Activated naive CD4-positive, alpha-beta T cell treated with anti-CD3 and anti-CD28 coated beads for 36 hours (primary cell): Measurements from ENCODE around the gene TCP10L. TPM values are rescaled to one million over a fixed set of nuclear protein-coding genes. Genes with fewer than 3 reads are reported as not detected.
"Not testable (repeated sequence)": the region's sequence is repeated elsewhere in the genome, so short reads cannot be mapped to it uniquely, and the experiment has no call there.

Experiments used
- CTCF ChIA-PET: fragments of 350-600 bp; sonication (Branson Sonifier 250); formaldehyde crosslinking; loops from one replicate; lab custom pipeline; 2021; ENCODE audit warnings: antibody characterized with exemption; lab: Charles Lee
- DNase-seq: peaks from one replicate; pipeline ENCODE4 v3.0.0-alpha.2; 2020
- H3K27ac Mint-ChIP-seq: one replicate; pipeline ENCODE4 v1.8.0; 2021; ENCODE audit warnings: mild to moderate bottlenecking, mixed read lengths
- H3K27me3 Mint-ChIP-seq: one replicate; pipeline ENCODE4 v1.8.0; 2021; ENCODE audit warnings: low read depth, mixed read lengths
- H3K36me3 Mint-ChIP-seq: one replicate; pipeline ENCODE4 v1.8.0; 2021; ENCODE audit warnings: low read depth, mixed read lengths
- H3K4me1 Mint-ChIP-seq: one replicate; pipeline ENCODE4 v1.8.0; 2021; ENCODE audit warnings: low read depth, mixed read lengths
- H3K4me3 Mint-ChIP-seq: one replicate; pipeline ENCODE4 v1.8.0; 2021; ENCODE audit warnings: mild to moderate bottlenecking, moderate library complexity, mixed read lengths
- H3K9me3 Mint-ChIP-seq: one replicate; pipeline ENCODE4 v1.8.0; 2021; ENCODE audit warnings: mixed read lengths
- intact Hi-C: fragments of 100-400 bp; cut with micrococcal nuclease; formaldehyde crosslinking; loops from one replicate; pipeline ENCODE4 v1.15.1; 2023
- total RNA-seq, 2 experiments: library from RNA; stranded (reverse); gene quantifications; one replicate each; pipeline ENCODE4 v1.2.3, GENCODE V29; 2021

Gene TCP10L
- total RNA-seq, 2 experiments from 2014 or later, result 0.30 to 0.50 TPM

DNA sequence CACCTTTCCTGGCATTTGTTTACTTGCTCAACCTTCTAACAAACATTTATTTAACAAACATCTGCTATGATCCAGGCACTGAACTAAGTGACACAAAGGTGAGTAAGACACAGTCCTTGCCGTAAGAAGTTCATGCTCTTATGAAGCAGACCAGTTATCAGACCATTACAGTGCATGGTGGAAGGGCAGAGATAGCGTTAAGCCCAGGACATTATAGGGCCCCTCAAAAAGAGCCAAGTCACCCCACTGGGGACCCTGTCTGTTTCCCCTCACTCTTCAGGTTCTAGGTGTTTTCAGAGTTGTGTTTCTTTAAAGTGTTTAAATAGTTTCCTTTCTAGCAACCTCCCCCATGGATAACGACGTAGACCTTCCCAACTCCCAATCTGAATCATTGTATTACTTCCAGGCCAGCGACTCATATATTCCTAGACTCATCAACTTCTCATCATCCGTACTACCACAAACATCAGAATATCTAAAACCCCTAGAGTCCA is 39.3 kb downstream of the TCP10L start:
- CTCF ChIA-PET, result no interaction called here
- intact Hi-C loops, result no loop called here
- Mint-ChIP-seq H3K9me3 (no peaks in the 10 kb centered on the region), H3K4me3 (no peak overlapping the region), H3K27me3 (no peaks in the 10 kb centered on the region), H3K4me1 (no peaks in the 10 kb centered on the region), H3K27ac (no peak overlapping the region), H3K36me3 (no peaks in the 10 kb centered on the region)
- DNase-seq, result no peak

DNA sequence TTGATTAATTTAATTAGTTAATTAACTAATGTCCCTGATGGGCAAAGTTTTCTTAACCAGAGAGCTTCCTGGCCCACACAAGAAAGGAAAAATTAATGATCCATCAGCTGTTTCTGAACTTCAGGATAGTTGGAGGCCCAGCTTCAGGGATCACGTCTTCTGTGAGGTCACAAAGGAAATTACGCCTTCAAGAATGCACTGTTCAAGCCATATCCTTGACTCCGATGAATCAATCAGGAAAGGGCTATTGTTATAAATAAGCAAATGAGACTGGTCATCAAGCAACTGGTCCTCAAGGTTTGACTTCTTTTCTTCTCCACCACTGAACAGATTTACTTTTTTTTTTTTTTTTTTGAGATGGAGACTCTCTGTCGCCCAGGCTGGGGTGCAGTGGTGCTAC is 40.6 kb downstream of the TCP10L start:
- Mint-ChIP-seq H3K4me3 (no peak overlapping the region), H3K36me3 (no peaks in the 10 kb centered on the region), H3K27me3 (no peaks in the 10 kb centered on the region), H3K9me3 (no peaks in the 10 kb centered on the region), H3K27ac (no peak overlapping the region), H3K4me1 (no peaks in the 10 kb centered on the region)
- CTCF ChIA-PET, result no interaction called here
- no peak for DNase-seq
- intact Hi-C loops, result no loop called here

DNA sequence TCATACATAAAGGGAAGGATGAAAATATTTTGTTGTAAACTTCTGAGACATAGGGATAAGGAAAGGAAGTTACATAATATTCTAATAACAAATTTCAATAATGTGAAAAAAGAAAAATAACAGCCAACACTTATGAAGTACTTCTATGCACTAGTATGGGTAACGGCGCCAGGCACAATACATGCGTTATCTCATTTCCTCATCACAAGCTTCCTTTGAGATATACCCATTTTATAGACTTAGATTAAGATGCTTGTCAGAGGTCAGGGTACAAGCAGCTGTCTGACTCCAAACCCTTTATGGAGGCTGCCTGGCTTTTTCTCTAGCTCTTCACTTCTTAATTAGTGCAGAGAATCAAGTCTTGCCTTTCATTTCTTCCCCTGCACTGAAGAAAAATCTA is 41.3 kb downstream of the TCP10L start:
- Mint-ChIP-seq H3K9me3 (no peaks in the 10 kb centered on the region), H3K27ac (no peak overlapping the region), H3K4me3 (no peak overlapping the region), H3K36me3 (no peaks in the 10 kb centered on the region), H3K27me3 (no peaks in the 10 kb centered on the region), H3K4me1 (no peaks in the 10 kb centered on the region)
- intact Hi-C loops, result no loop called here
- DNase-seq, result no peak
- CTCF ChIA-PET, result interaction anchor here (0.7 kb wide), 1 partner anchor 82 kb away, joined by 3 read pairs; no protein-coding TSS in a partner anchor

DNA sequence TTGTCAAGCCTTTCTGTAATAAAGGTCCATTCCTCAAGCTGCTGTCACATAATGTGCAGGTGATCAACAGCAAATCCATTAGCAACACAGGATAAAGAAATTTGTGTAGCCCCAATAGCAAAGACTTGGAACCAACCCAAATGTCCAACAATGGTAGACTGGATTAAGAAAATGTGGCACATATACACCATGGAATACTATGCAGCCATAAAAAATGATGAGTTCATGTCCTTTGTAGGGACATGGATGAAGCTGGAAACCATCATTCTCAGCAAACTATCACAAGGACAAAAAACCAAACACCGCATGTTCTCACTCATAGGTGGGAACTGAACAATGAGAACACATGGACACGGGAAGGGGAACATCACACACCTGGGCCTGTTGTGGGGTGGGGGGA is 42.3 kb downstream of the TCP10L start:
- H3K9me3 Mint-ChIP-seq, intact Hi-C loops: not testable (repeated sequence)

DNA sequence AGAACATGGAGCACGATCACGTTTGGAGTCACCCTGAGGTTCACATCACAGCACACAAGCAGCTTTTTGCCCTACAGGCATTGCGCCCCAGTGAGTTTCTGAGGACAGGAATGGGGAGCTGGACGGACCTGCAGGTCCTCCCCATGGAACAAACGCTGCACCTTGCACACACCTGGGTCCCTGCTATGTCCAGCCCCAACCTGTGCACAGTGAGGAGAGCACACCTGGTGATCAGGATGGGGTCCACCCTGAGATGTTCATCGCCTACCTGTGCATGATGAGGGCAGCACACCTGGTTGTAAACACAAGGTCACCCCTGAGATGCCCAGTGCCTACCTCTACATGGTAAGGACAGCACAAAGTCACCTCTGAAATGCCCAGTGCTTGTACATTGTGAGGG is 45.9 kb downstream of the TCP10L start:
- CTCF ChIA-PET, result interaction anchor here (1.2 kb wide), 1 partner anchor 30 kb away, joined by 3 read pairs; no protein-coding TSS in a partner anchor
- intact Hi-C loops, result no loop called here
- Mint-ChIP-seq H3K36me3 (no peaks in the 10 kb centered on the region), H3K9me3 (no peaks in the 10 kb centered on the region), H3K27me3 (no peaks in the 10 kb centered on the region), H3K27ac (no peak overlapping the region), H3K4me1 (peaks cover 8% of the 10 kb centered on the region), H3K4me3 (no peak overlapping the region)
- DNase-seq, result no peak

More for the DNA sequence above, 42.3 kb downstream of the TCP10L start:
- H3K27ac Mint-ChIP-seq, DNase-seq, H3K27me3 Mint-ChIP-seq, H3K4me1 Mint-ChIP-seq, H3K36me3 Mint-ChIP-seq, H3K4me3 Mint-ChIP-seq: not testable (repeated sequence)
- CTCF ChIA-PET, result interaction anchor here (1.1 kb wide), 1 partner anchor 27 kb away, joined by 3 read pairs; no protein-coding TSS in a partner anchor

DNA sequence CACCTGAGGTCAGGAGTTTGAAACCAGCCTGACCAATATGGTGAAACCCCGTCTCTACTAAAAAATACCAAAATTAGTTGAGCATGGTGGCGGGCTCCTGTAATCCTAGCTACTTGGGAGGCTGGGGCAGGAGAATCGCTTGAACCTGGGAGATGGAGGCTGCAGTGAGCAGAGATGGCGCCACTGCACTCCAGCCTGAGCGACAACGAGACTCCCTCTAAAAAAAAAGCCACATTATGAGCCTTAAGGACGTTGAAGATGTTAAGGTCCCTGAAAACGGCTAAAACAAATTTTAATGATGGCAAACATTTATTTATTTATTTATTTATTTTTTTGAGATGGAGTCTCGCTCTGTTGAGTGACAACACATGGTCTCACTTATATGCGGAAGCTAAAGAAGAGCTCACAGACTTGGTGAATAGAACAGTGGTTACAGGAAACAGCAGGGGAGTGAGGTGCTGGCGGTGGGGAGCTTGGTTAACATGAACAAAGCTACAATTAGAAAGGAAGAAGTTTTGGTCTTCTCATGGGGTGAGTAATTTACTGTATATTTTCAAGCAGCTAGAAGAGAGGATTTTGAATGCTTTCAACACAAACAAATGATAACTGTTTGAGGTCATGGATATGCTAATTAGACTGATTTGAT is 47.1 kb downstream of the TCP10L start:
- intact Hi-C loops, result no loop called here
- peak; percentile 22 for DNase-seq
- Mint-ChIP-seq H3K27ac (no peak overlapping the region), H3K9me3 (no peaks in the 10 kb centered on the region), H3K4me1 (peaks cover 8% of the 10 kb centered on the region), H3K36me3 (no peaks in the 10 kb centered on the region), H3K4me3 (no peak overlapping the region), H3K27me3 (no peaks in the 10 kb centered on the region)
- CTCF ChIA-PET, result no interaction called here

DNA sequence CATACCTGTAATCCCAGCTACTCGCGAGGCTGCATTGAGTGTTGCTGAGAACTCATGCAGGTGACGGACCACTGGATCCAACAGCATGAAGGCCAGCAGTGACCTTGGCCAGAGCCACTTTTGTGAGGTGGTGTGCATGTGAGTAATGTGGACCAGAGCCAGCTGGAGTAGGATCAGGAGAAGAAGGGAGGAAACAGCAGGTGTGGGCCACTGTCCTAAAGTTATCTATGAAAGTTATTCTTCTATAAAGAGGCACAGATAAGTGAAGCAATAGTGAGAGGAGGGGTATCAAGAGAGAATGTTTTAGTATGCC is 47.8 kb downstream of the TCP10L start:
- DNase-seq, result no peak
- intact Hi-C loops, result no loop called here
- CTCF ChIA-PET, result no interaction called here
- H3K9me3 Mint-ChIP-seq, result no peaks in the 10 kb centered on the region
- H3K4me1 Mint-ChIP-seq, result peaks cover 8% of the 10 kb centered on the region
- H3K27ac Mint-ChIP-seq, result no peak overlapping the region
- no peaks in the 10 kb centered on the region for H3K36me3 Mint-ChIP-seq
- H3K27me3 Mint-ChIP-seq, result no peaks in the 10 kb centered on the region
- no peak overlapping the region for H3K4me3 Mint-ChIP-seq

DNA sequence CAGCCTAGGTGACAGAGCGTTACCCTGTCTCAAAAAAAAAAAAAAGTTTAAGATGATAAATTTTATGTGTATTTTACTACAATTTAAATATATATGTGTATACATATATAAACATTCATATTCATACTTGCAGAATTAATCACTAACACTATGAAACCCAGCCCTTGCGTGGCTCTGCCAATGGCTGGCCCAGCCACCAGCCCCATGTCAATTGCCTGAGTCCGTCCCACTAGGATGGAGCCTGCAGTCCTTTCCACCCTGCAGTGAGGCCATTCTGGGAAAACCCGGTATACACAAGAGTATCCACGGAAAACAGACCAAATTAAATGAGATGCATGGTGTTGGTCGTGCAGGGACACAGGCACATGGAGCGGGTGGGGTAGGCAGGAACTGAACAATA is 49.7 kb downstream of the TCP10L start:
- CTCF ChIA-PET, result interaction anchor here (0.6 kb wide), 1 partner anchor 120 kb away, joined by 3 read pairs; no protein-coding TSS in a partner anchor

DNA sequence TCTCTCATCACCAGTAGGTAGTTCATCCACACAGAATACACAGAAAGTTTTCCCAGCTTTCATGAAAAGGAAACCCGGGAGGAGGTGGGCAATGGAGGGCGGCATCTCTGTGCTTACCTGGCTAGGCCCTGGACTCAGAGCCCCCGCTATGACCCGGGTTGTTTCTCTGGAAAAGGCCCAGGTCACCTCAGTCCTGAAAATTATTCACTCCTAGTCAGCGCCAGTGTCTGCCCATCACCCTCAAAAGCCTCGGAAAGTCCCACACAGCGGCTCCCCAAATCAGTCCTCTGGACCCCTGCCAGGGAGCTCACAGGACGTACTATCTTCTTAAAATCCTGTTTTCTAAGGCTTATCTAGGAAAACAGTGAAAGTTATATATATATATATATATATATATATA is 51.2 kb downstream of the TCP10L start:
- no peak for DNase-seq
- H3K36me3 Mint-ChIP-seq, result no peaks in the 10 kb centered on the region
- peaks cover 8% of the 10 kb centered on the region for H3K4me1 Mint-ChIP-seq
- H3K4me3 Mint-ChIP-seq, result no peak overlapping the region
- no peak overlapping the region for H3K27ac Mint-ChIP-seq
- peaks cover 3% of the 10 kb centered on the region for H3K9me3 Mint-ChIP-seq
- H3K27me3 Mint-ChIP-seq, result no peaks in the 10 kb centered on the region
- CTCF ChIA-PET, result interaction anchor here (1.0 kb wide), 1 partner anchor 67 kb away, joined by 3 read pairs; no protein-coding TSS in a partner anchor
- intact Hi-C loops, result no loop called here

More for the DNA sequence above, 49.7 kb downstream of the TCP10L start:
- Mint-ChIP-seq H3K9me3 (peaks cover under 1% of the 10 kb centered on the region), H3K36me3 (no peaks in the 10 kb centered on the region), H3K27ac (no peak overlapping the region), H3K4me1 (peaks cover 8% of the 10 kb centered on the region), H3K4me3 (no peak overlapping the region), H3K27me3 (no peaks in the 10 kb centered on the region)
- intact Hi-C loops, result no loop called here
- DNase-seq, result no peak

DNA sequence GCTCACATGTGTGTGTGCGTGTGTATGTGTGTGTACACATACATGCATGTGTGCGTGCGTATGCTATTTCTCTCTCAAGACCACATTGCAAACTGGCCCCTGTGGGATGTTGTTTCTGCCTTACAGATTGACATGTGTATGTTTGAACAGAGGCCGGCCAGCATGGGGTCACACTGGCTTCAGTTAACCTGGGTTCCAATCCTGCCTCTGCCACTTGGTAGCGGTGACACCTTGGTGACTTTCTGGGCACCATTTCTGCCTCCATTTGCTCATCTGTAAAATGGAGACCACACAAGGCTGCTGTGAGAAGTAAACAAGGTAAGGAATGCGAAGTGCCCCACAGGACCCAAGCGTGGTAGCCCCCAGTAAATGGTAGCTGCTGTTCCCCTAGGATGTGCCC is 51.7 kb downstream of the TCP10L start:
- intact Hi-C loops, result no loop called here
- Mint-ChIP-seq H3K4me3 (no peak overlapping the region), H3K9me3 (peaks cover 3% of the 10 kb centered on the region), H3K36me3 (no peaks in the 10 kb centered on the region), H3K4me1 (peaks cover 8% of the 10 kb centered on the region), H3K27me3 (no peaks in the 10 kb centered on the region), H3K27ac (no peak overlapping the region)
- no peak for DNase-seq
- CTCF ChIA-PET, result interaction anchor here (1.0 kb wide), 1 partner anchor 68 kb away, joined by 3 read pairs; no protein-coding TSS in a partner anchor

DNA sequence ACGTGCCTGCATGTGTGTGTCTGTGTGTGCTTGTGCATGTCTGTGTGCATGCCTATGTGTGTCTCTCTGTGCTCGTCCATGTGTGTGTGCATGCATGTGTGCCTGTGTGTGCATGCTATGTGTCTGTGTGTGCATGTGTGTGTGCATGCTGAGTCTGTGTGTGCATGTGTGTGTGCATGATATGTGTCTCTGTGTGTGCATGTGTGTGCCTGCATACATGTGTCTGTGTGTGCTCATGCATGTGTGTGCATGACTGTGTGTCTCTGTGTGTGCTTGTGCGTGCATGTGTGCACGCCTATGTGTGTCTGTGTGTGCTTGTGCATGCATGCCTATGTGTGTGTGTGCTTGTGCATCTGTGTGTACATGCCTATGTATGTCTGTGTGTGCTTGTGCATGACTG is 52.3 kb downstream of the TCP10L start:
- H3K4me3 Mint-ChIP-seq, result no peak overlapping the region
- no peaks in the 10 kb centered on the region for H3K36me3 Mint-ChIP-seq
- H3K4me1 Mint-ChIP-seq, result peaks cover 6% of the 10 kb centered on the region
- peaks cover 3% of the 10 kb centered on the region for H3K9me3 Mint-ChIP-seq
- CTCF ChIA-PET, result no interaction called here
- no peak overlapping the region for H3K27ac Mint-ChIP-seq
- no peak for DNase-seq
- intact Hi-C loops, result no loop called here
- no peaks in the 10 kb centered on the region for H3K27me3 Mint-ChIP-seq

DNA sequence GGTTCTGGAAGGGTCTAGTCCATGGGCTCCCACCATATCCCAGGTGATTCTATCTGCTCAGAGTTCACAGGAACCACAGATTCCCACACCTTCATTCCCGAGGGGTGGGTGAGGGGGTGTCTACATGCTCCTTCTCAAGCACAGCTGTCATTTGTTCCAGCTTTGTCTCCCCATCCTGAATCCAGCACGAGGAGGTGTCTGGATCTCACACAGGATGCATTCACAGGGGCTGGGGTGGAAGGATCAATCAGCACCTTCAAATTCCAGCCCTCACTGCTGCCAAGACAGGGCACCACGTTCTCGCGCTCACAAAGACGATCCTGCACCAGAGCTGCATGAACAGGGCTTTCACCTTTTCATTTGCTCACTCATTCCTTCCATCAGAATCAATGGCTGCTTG is 52.7 kb downstream of the TCP10L start:
- H3K27me3 Mint-ChIP-seq, result no peaks in the 10 kb centered on the region
- intact Hi-C loops, result no loop called here
- peaks cover 3% of the 10 kb centered on the region for H3K9me3 Mint-ChIP-seq
- DNase-seq, result no peak
- CTCF ChIA-PET, result no interaction called here
- H3K36me3 Mint-ChIP-seq, result no peaks in the 10 kb centered on the region
- H3K27ac Mint-ChIP-seq, result no peak overlapping the region
- no peak overlapping the region for H3K4me3 Mint-ChIP-seq
- H3K4me1 Mint-ChIP-seq, result peaks cover 6% of the 10 kb centered on the region

DNA sequence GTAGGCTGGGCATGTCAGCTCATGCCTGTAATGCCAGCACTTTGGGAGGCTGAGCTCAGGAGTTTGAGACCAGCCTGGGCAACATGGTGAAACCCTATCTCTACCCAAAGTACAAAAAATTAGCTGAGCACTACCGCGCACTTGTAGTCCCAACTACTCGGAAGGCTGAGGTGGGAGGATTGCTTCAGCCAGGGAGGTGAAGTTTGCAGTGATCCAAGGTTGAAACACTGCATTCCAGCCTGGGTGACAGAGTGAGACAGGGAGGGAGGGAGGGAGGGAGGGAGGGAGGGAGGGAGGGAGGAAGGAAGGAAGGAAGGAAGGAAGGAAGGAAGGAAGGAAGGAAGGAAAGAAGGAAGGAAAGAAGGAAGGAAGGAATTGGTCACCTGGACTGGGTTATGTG is 53.8 kb downstream of the TCP10L start:
- CTCF ChIA-PET, H3K9me3 Mint-ChIP-seq, H3K27me3 Mint-ChIP-seq, H3K36me3 Mint-ChIP-seq, H3K4me3 Mint-ChIP-seq, intact Hi-C loops, H3K27ac Mint-ChIP-seq, H3K4me1 Mint-ChIP-seq, DNase-seq: not testable (repeated sequence)
